CD4-positive, alpha-beta T cell treated with Interleukin-15 for 4 hours (primary cell): Measurements from ENCODE around the gene GLCE.
"Not testable (repeated sequence)": the region's sequence is repeated elsewhere in the genome, so short reads cannot be mapped to it uniquely, and the experiment has no call there.

Source experiments
- DNase-seq: peaks from one replicate; pipeline ENCODE4 v3.0.0-alpha.2; 2020; ENCODE audit warnings: low spot score

GLCE gene

GRCh38 chr15:69135499-69135898, 24.9 kb upstream of the GLCE start:
- DNase-seq = no peak

GRCh38 chr15:69138963-69139362, 21.5 kb upstream of the GLCE start:
- DNase-seq = no peak

GRCh38 chr15:69140306-69140705, 20.1 kb upstream of the GLCE start:
- no peak for DNase-seq

GRCh38 chr15:69141286-69141701, 19.1 kb upstream of the GLCE start:
- DNase-seq = no peak

GRCh38 chr15:69141833-69142232, 18.6 kb upstream of the GLCE start:
- no peak for DNase-seq

- no peak for DNase-seq
These were observed 16.5 kb upstream of the GLCE start for GRCh38 chr15:69143756-69144436.

GRCh38 chr15:69144530-69144929, 15.9 kb upstream of the GLCE start:
- DNase-seq = no peak

GRCh38 chr15:69145149-69145693, 15.2 kb upstream of the GLCE start:
- no peak for DNase-seq

GRCh38 chr15:69145694-69146492, 14.5 kb upstream of the GLCE start:
- DNase-seq = no peak

GRCh38 chr15:69146724-69147435, 13.6 kb upstream of the GLCE start:
- no peak for DNase-seq

- no peak for DNase-seq
These were observed 12.0 kb upstream of the GLCE start for GRCh38 chr15:69148465-69148864.

- no peak for DNase-seq
These were observed 11.3 kb upstream of the GLCE start for GRCh38 chr15:69149163-69149562.

- no peak for DNase-seq
These were observed 10.6 kb upstream of the GLCE start for GRCh38 chr15:69149803-69150202.

GRCh38 chr15:69150336-69150735, 10.1 kb upstream of the GLCE start:
- no peak for DNase-seq

GRCh38 chr15:69150841-69151240, 9.6 kb upstream of the GLCE start:
- DNase-seq = no peak

GRCh38 chr15:69153046-69153445, 7.4 kb upstream of the GLCE start:
- DNase-seq = no peak

GRCh38 chr15:69153587-69153986, 6.8 kb upstream of the GLCE start:
- not testable (repeated sequence) for DNase-seq

GRCh38 chr15:69154078-69154477, 6.4 kb upstream of the GLCE start:
- DNase-seq = no peak

- DNase-seq = no peak
These were observed 5.8 kb upstream of the GLCE start for GRCh38 chr15:69154684-69155083.

- DNase-seq = no peak
These were observed 3.6 kb upstream of the GLCE start for GRCh38 chr15:69156736-69157381.

GRCh38 chr15:69158201-69158842, 2.1 kb upstream of the GLCE start:
- no peak for DNase-seq

GRCh38 chr15:69158843-69159240, 1.6 kb upstream of the GLCE start:
- no peak for DNase-seq
